PC-9 (cell line): ENCODE data around the gene LEMD3. TPM values are rescaled to one million over a fixed set of nuclear protein-coding genes. Genes with fewer than 3 reads are reported as not detected.

ENCODE experiments used
- BruUV-seq: library from RNA; stranded (reverse); fragments of 400-500 nt; replicated peaks from 2 replicates; lab custom pipeline; 2021; lab: Mats Ljungman, UMichigan
- CTCF ChIA-PET: fragments of 300-600 bp; sonication (Branson Sonifier 250); formaldehyde crosslinking; loops from one replicate; lab custom pipeline; 2022; ENCODE audit warnings: antibody characterized with exemption; lab: Charles Lee
- POLR2A ChIA-PET: fragments of 300-600 bp; sonication (Branson Sonifier 250); formaldehyde crosslinking; loops from one replicate; lab custom pipeline; 2022; ENCODE audit warnings: antibody characterized with exemption; ENCODE audit not compliant: unreplicated experiment; lab: Charles Lee
- DNase-seq, 2 experiments: peaks; one replicate each; pipeline versions ENCODE4 v3.0.0 to v3.0.0-alpha.2; 2015 to 2022; ENCODE audit warnings: mixed read lengths in 1 of 2
- H2AFZ ChIP-seq: fragments of 200-600 bp; sonication (generic); 2 replicates; pipeline ENCODE4 v1.8.1; 2017; ENCODE audit warnings: antibody characterized with exemption
- H3F3A ChIP-seq: fragments of 200-600 bp; sonication (generic); 2 replicates; pipeline ENCODE4 v1.8.1; 2017; ENCODE audit warnings: antibody characterized with exemption, mild to moderate bottlenecking, low read depth; ENCODE audit not compliant: insufficient read depth
- H3K27ac ChIP-seq: fragments of 200-600 bp; sonication (generic); 2 replicates; pipeline ENCODE4 v1.6.1; 2016; ENCODE audit warnings: mixed run types
- H3K27me3 ChIP-seq: fragments of 200-600 bp; sonication (generic); 2 replicates; pipeline ENCODE4 v1.6.1; 2016; ENCODE audit warnings: low read depth, mixed run types; ENCODE audit not compliant: insufficient read depth
- H3K36me3 ChIP-seq: fragments of 200-600 bp; sonication (generic); 2 replicates; pipeline ENCODE4 v1.6.1; 2016; ENCODE audit warnings: low read depth, mixed run types
- H3K4me1 ChIP-seq: fragments of 200-600 bp; sonication (generic); replicated peaks from 2 replicates; pipeline ENCODE4 v1.6.1; 2016; ENCODE audit warnings: mixed run types; ENCODE audit not compliant: insufficient read depth
- H3K4me2 ChIP-seq: fragments of 200-600 bp; sonication (generic); 2 replicates; pipeline ENCODE4 v1.6.1; 2017; ENCODE audit warnings: mixed run types
- H3K4me3 ChIP-seq: fragments of 200-600 bp; sonication (generic); 2 replicates; pipeline ENCODE4 v1.6.1; 2016; ENCODE audit warnings: mixed run types
- H3K79me2 ChIP-seq: fragments of 200-600 bp; sonication (generic); 2 replicates; pipeline ENCODE4 v1.6.1; 2017; ENCODE audit warnings: low read depth, mixed run types
- H3K9me2 ChIP-seq: fragments of 200-600 bp; sonication (generic); 2 replicates; pipeline ENCODE4 v1.8.1; 2017; ENCODE audit warnings: mild to moderate bottlenecking; ENCODE audit not compliant: insufficient read depth
- H3K9me3 ChIP-seq: fragments of 200-600 bp; sonication (generic); 2 replicates; pipeline ENCODE4 v1.8.1; 2016; ENCODE audit warnings: low read depth; ENCODE audit not compliant: insufficient read depth
- H4K20me1 ChIP-seq: fragments of 200-600 bp; sonication (generic); 2 replicates; pipeline ENCODE4 v1.8.1; 2017; ENCODE audit not compliant: insufficient read depth
- CTCF ChIP-seq: fragments of 200-600 bp; sonication (generic); conservative IDR thresholded peaks from 2 replicates; pipeline ENCODE4 v1.6.1; 2017; ENCODE audit warnings: mixed run types, antibody characterized with exemption, mild to moderate bottlenecking, moderate library complexity
- EZH2 ChIP-seq: fragments of 200-600 bp; sonication (generic); IDR thresholded peaks from 2 replicates; pipeline ENCODE4 v1.8.0; 2017; ENCODE audit warnings: antibody characterized with exemption, low read depth
- intact Hi-C: fragments of 100-400 bp; cut with micrococcal nuclease; formaldehyde crosslinking; loops from one replicate; pipeline ENCODE4 v1.10.0; 2022; ENCODE audit not compliant: unreplicated experiment
- total RNA-seq: library from RNA; stranded (reverse); gene quantifications from 2 replicates; pipeline ENCODE4 v1.2.3, GENCODE V29; 2021

LEMD3 gene
- total RNA-seq, 1 experiment from 2014 or later = 24.4 TPM

- Histone ChIP-seq H3K4me2 (no peak overlapping the region), H3K9me2 (no peaks in the 10 kb centered on the region), H3K4me1 (no peaks in the 10 kb centered on the region), H3K27me3 (no peaks in the 10 kb centered on the region), H3K36me3 (peaks cover 8% of the 10 kb centered on the region; the same call in 1 of the 2 replicates), H3K79me2 (peaks cover 45% of the 10 kb centered on the region), H3K4me3 (no peak overlapping the region), H4K20me1 (peaks cover 6% of the 10 kb centered on the region; the same call in 1 of the 2 replicates), H3F3A (no peaks in the 10 kb centered on the region), H3K27ac (no peak overlapping the region), H2AFZ (no peak overlapping the region), H3K9me3 (no peaks in the 10 kb centered on the region)
- TF ChIP-seq EZH2 (no peak), CTCF (no peak)
- intact Hi-C loops = no loop called here
- BruUV-seq = no TSS peak
- CTCF ChIA-PET = interaction anchor here (0.9 kb wide), 1 partner anchor 23 kb away, joined by 3 read pairs; no protein-coding TSS in a partner anchor
- no peak for DNase-seq
- POLR2A ChIA-PET = interaction anchor here (0.6 kb wide), 1 partner anchor 12 kb away, joined by 15 read pairs; no protein-coding TSS in a partner anchor
Measured at GRCh38 chr12:65208964-65209654, 39.7 kb downstream of the LEMD3 start.

GRCh38 chr12:65209655-65210043, 40.3 kb downstream of the LEMD3 start:
- no peak overlapping the region for H3K27ac ChIP-seq
- POLR2A ChIA-PET = interaction anchor here (0.6 kb wide), 1 partner anchor 11 kb away, joined by 15 read pairs; no protein-coding TSS in a partner anchor
- BruUV-seq = no TSS peak
- intact Hi-C loops = no loop called here
- no peaks in the 10 kb centered on the region for H3K9me2 ChIP-seq
- DNase-seq = no peak
- no peak overlapping the region for H3K4me3 ChIP-seq
- H3K9me3 ChIP-seq = no peaks in the 10 kb centered on the region
- H4K20me1 ChIP-seq = 0 out of 2 replicates have a peak, but pooled peaks cover 6% of the 10 kb centered on the region
- peaks cover 8% of the 10 kb centered on the region; the same call in 1 of the 2 replicates for H3K36me3 ChIP-seq
- TF ChIP-seq EZH2 (no peak), CTCF (no peak)
- no peaks in the 10 kb centered on the region for H3K27me3 ChIP-seq
- no peak overlapping the region for H2AFZ ChIP-seq
- H3F3A ChIP-seq = no peaks in the 10 kb centered on the region
- no peaks in the 10 kb centered on the region for H3K4me1 ChIP-seq
- H3K79me2 ChIP-seq = peaks cover 40% of the 10 kb centered on the region
- CTCF ChIA-PET = no interaction called here
- no peak overlapping the region for H3K4me2 ChIP-seq

GRCh38 chr12:65217086-65217485, 47.7 kb downstream of the LEMD3 start:
- H2AFZ ChIP-seq = no peak overlapping the region
- no peak overlapping the region for H3K27ac ChIP-seq
- H3K4me3 ChIP-seq = no peak overlapping the region
- no peak for DNase-seq
- peaks cover 9% of the 10 kb centered on the region; the same call in 1 of the 2 replicates for H3K9me3 ChIP-seq
- no peaks in the 10 kb centered on the region; the same call in 1 of the 2 replicates for H3F3A ChIP-seq
- ChIA-PET POLR2A (interaction anchor here (0.9 kb wide), 1 partner anchor 46 kb away, joined by 4 read pairs; no protein-coding TSS in a partner anchor), CTCF (no interaction called here)
- H3K9me2 ChIP-seq = no peaks in the 10 kb centered on the region
- no peak overlapping the region for H3K4me2 ChIP-seq
- TF ChIP-seq EZH2 = no peak
- TF ChIP-seq CTCF = no peak
- H3K27me3 ChIP-seq = no peaks in the 10 kb centered on the region
- H3K79me2 ChIP-seq = no peaks in the 10 kb centered on the region
- no TSS peak for BruUV-seq
- H4K20me1 ChIP-seq = no peaks in the 10 kb centered on the region
- H3K4me1 ChIP-seq = no peaks in the 10 kb centered on the region
- H3K36me3 ChIP-seq = peaks cover 33% of the 10 kb centered on the region
- intact Hi-C loops = no loop called here
